ENCODE measurements around the gene SPECC1.

DNA sequence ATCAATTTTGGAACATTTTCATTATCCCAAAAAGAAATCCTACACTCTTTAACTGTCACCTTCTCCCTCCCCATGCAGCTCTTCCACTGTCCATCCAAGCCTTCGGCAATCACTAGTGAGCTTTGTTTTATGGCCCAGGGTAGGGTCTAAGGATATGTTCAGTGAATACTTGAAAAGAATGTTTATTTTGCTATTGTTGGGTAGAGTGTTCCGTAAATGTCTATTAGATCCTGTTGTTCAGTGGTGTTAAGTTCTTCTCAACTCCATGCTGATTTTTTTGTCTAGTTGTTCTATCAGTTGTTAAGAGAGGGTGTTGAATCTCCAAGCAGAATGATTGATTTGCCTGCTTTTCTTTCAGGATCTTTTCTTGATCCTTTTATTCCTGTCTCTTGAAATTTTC is 29.9 kb downstream of the SPECC1 start:
- TF ChIP-seq FOXJ3 (CRISPR knock-in tag; IDR thresholded peaks at IDR 0.05; ENCODE audit: borderline replicate concordance) = no peak
- TF ChIP-seq, protein P1, sequence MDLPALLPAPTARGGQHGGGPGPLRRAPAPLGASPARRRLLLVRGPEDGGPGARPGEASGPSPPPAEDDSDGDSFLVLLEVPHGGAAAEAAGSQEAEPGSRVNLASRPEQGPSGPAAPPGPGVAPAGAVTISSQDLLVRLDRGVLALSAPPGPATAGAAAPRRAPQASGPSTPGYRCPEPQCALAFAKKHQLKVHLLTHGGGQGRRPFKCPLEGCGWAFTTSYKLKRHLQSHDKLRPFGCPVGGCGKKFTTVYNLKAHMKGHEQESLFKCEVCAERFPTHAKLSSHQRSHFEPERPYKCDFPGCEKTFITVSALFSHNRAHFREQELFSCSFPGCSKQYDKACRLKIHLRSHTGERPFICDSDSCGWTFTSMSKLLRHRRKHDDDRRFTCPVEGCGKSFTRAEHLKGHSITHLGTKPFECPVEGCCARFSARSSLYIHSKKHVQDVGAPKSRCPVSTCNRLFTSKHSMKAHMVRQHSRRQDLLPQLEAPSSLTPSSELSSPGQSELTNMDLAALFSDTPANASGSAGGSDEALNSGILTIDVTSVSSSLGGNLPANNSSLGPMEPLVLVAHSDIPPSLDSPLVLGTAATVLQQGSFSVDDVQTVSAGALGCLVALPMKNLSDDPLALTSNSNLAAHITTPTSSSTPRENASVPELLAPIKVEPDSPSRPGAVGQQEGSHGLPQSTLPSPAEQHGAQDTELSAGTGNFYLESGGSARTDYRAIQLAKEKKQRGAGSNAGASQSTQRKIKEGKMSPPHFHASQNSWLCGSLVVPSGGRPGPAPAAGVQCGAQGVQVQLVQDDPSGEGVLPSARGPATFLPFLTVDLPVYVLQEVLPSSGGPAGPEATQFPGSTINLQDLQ (CRISPR knock-in tag; IDR thresholded peaks at IDR 0.05) = no peak
- TF ChIP-seq ZNF232 (CRISPR knock-in tag; IDR thresholded peaks at IDR 0.05; ENCODE audit: borderline replicate concordance) = no peak
- no peak for TF ChIP-seq POLR2A (IDR thresholded peaks at IDR 0.05; ENCODE audit: insufficient read depth in 1 of 2, low read depth in 2 of 2, low read length in 2 of 2)
- no peak for TF ChIP-seq ZFP41 (CRISPR knock-in tag; IDR thresholded peaks at IDR 0.05; ENCODE audit: borderline replicate concordance)
- TF ChIP-seq, protein P2, sequence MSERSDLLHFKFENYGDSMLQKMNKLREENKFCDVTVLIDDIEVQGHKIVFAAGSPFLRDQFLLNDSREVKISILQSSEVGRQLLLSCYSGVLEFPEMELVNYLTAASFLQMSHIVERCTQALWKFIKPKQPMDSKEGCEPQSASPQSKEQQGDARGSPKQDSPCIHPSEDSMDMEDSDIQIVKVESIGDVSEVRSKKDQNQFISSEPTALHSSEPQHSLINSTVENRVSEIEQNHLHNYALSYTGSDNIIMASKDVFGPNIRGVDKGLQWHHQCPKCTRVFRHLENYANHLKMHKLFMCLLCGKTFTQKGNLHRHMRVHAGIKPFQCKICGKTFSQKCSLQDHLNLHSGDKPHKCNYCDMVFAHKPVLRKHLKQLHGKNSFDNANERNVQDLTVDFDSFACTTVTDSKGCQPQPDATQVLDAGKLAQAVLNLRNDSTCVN (CRISPR knock-in tag; IDR thresholded peaks at IDR 0.05; ENCODE audit: borderline replicate concordance) = no peak
- TF ChIP-seq, protein P3, sequence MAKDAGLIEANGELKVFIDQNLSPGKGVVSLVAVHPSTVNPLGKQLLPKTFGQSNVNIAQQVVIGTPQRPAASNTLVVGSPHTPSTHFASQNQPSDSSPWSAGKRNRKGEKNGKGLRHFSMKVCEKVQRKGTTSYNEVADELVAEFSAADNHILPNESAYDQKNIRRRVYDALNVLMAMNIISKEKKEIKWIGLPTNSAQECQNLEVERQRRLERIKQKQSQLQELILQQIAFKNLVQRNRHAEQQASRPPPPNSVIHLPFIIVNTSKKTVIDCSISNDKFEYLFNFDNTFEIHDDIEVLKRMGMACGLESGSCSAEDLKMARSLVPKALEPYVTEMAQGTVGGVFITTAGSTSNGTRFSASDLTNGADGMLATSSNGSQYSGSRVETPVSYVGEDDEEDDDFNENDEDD (CRISPR knock-in tag; IDR thresholded peaks at IDR 0.05; ENCODE audit: borderline replicate concordance) = no peak
- no peak for TF ChIP-seq ZNF782 (CRISPR knock-in tag; IDR thresholded peaks at IDR 0.05; ENCODE audit: borderline replicate concordance)
- no peak for TF ChIP-seq MYC (CRISPR knock-in tag; IDR thresholded peaks at IDR 0.05; ENCODE audit: borderline replicate concordance)
